ENCODE results near the gene EPHB1. TPM values are rescaled to one million over a fixed set of nuclear protein-coding genes. Genes with fewer than 3 reads are reported as not detected.
A peak's percentile ranks its signal among the peaks of the same experiment; 100 is the strongest.

Gene EPHB1
- total RNA-seq, 4 donors from 2014 or later, result 0.08 to 1.1 (median 0.72) TPM

DNA sequence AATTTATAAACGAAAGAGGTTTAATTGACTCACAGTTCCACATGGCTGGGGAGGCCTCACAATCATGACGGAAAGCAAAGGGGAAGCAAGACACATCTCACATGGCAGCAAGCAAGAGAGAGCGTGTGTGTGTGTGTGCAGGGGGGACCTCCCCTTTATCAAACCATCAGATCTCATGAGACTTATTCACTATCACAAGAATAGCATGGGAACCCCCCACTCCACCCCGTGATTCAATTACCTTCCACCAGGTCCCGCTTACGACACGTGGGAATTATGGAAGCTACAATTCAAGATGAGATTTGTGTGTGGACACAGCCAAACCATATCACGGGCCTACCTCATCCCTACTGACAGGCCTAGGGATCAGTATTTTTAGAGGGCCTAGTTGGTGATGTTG, 3.1 kb upstream of the EPHB1 start:
- Histone ChIP-seq H3K36me3 (no peaks in the 10 kb centered on the region), H3K9me3 (no peaks in the 10 kb centered on the region), H3K4me1 (peaks cover 16 to 24% (median 16%) of the 10 kb centered on the region in 3 donors), H3K27ac (no peak overlapping the region), H3K27me3 (peaks cover 0 to 39% (median 8%) of the 10 kb centered on the region in 4 donors), H3K4me3 (no peak overlapping the region)
- no peak for DNase-seq
- no peak for TF ChIP-seq POLR2A (IDR thresholded peaks at IDR 0.05)
- TF ChIP-seq, protein P1, sequence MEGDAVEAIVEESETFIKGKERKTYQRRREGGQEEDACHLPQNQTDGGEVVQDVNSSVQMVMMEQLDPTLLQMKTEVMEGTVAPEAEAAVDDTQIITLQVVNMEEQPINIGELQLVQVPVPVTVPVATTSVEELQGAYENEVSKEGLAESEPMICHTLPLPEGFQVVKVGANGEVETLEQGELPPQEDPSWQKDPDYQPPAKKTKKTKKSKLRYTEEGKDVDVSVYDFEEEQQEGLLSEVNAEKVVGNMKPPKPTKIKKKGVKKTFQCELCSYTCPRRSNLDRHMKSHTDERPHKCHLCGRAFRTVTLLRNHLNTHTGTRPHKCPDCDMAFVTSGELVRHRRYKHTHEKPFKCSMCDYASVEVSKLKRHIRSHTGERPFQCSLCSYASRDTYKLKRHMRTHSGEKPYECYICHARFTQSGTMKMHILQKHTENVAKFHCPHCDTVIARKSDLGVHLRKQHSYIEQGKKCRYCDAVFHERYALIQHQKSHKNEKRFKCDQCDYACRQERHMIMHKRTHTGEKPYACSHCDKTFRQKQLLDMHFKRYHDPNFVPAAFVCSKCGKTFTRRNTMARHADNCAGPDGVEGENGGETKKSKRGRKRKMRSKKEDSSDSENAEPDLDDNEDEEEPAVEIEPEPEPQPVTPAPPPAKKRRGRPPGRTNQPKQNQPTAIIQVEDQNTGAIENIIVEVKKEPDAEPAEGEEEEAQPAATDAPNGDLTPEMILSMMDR (IDR thresholded peaks at IDR 0.05), result no peak
- intact Hi-C loops (cut with DNase I), result loop anchor here (10.0 kb wide), 1 partner anchor 713 kb away; no protein-coding TSS in a partner anchor
- 81 to 85% methylated on average over 8 of the region's 8 CpGs for WGBS, 2 donors

DNA sequence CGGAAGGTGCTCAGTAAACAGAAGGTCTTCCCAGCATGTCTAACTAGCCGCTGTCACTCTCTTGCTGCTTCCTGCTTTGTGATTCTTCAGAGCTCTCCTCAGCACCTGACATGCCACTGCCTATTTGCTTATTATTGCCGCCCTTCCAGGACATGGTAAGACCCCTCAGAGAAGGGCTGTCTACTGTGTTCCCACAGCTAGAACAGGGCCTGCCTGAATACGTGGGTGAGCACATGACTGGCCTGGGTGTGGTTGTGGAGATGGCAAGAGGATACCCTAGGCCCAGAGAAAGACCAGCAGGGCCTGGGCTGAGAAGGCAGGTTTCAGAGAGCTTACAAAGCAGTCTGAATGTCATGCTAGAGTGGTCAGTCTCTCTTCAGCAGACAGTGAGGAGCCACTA, 2.4 kb upstream of the EPHB1 start:
- 84 to 100% methylated on average over 2 to 3 of the region's 4 CpGs for WGBS, 2 donors
- Histone ChIP-seq H3K27ac (no peak overlapping the region), H3K9me3 (no peaks in the 10 kb centered on the region), H3K4me1 (peaks cover 16 to 32% (median 16%) of the 10 kb centered on the region in 3 donors), H3K36me3 (no peaks in the 10 kb centered on the region), H3K4me3 (no peak overlapping the region), H3K27me3 (peaks cover 4 to 46% (median 11%) of the 10 kb centered on the region in 4 donors)
- DNase-seq, result no peak
- TF ChIP-seq, protein P1 (IDR thresholded peaks at IDR 0.05), result no peak
- no peak for TF ChIP-seq POLR2A (IDR thresholded peaks at IDR 0.05)
- intact Hi-C loops (cut with DNase I), result loop anchor here (10.0 kb wide), 1 partner anchor 712 kb away; no protein-coding TSS in a partner anchor

DNA sequence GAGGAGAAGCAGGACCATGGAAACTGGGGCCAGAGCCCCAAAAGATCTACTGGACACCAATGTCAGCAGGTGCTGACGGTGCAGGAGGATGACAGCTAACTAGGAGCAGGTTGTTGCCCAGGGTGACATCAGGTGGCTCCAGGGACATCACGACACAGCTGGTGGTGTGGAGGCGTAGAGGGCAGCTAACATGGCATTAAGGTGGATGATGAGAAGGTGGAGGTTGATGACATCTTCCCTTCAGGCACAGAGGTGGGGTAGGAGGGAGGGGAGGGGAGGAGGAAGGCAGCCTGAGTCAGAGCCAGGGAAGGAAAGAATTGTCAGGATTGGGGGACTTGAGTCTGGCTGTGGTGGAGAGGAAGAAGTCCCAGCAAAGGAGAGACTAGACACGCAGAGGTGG, 1.5 kb upstream of the EPHB1 start:
- no peak for DNase-seq
- no peak overlapping the region for H3K4me3 ChIP-seq
- H3K27me3 ChIP-seq, result peaks cover 4 to 55% (median 12%) of the 10 kb centered on the region in 4 donors
- intact Hi-C loops (cut with DNase I), result loop anchor here (10.0 kb wide), 1 partner anchor 711 kb away; no protein-coding TSS in a partner anchor
- no peak overlapping the region for H3K27ac ChIP-seq
- WGBS, 2 donors, result 68 to 76% methylated on average over 4 of the region's 4 CpGs
- no peaks in the 10 kb centered on the region for H3K9me3 ChIP-seq
- H3K4me1 ChIP-seq, result peaks cover 16 to 32% (median 16%) of the 10 kb centered on the region in 3 donors
- no peaks in the 10 kb centered on the region for H3K36me3 ChIP-seq
- TF ChIP-seq POLR2A (IDR thresholded peaks at IDR 0.05), result no peak
- TF ChIP-seq, protein P1 (IDR thresholded peaks at IDR 0.05), result no peak

DNA sequence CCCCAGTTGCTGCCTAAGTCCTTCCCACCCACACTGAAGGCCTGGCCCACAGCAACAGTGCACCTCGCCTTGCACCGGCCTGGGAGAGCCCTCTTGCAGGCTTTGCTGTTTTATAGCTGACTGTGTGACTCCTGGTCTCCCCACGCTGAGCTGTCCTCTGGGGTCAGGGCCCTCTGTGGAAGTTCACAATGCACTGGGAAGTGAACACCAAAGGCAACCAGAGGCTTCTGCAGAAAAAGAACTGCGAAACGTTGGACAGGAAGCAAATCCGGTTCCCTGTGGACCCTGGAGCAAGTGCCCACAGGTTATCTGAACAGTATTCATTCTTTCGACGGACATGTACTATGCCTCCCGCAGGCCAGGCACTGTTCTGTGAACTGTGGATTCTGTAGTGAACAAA, 737 bp upstream of the EPHB1 start:
- Histone ChIP-seq H3K4me3 (no peak overlapping the region), H3K36me3 (no peaks in the 10 kb centered on the region), H3K9me3 (no peaks in the 10 kb centered on the region), H3K27ac (no peak overlapping the region), H3K4me1 (peaks cover 16 to 32% (median 16%) of the 10 kb centered on the region in 3 donors), H3K27me3 (peaks cover 4 to 62% (median 12%) of the 10 kb centered on the region in 4 donors)
- intact Hi-C loops (cut with DNase I), result loop anchor here (10.0 kb wide), 1 partner anchor 710 kb away; no protein-coding TSS in a partner anchor
- no peak for DNase-seq
- WGBS, 2 donors, result 55 to 66% methylated on average over 6 to 8 of the region's 9 CpGs
- no peak for TF ChIP-seq POLR2A (IDR thresholded peaks at IDR 0.05)
- TF ChIP-seq, protein P1 (IDR thresholded peaks at IDR 0.05), result no peak

DNA sequence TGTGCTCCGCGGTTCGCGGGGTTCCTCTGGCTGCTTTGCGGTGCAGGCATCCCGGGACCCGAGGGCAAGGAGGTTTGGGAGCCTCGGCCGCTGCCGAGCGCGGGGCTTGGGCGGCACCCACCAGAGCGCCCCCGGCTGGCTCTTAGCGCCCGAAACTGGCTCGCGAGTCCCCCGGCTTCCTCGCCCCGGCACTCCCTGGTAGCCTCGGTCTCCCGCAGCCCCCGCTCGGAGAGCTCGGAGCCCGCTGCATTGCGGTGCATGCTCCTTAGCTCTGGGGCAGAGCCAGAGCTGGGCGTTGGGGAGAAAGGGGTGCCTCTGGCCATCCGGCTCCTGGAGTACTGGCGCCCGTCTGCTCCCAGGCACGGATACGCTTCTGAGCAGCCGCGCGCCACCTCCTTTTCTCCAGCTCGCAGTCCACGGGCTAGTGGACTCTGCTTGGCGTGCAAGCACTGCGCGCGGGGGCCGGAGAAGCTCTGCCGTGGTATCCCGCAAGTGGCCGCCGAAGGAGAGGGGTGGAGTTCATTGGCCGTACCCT, 753 bp downstream of the EPHB1 start:
- DNase-seq, result no peak
- Histone ChIP-seq H3K27me3 (peaks cover 4 to 75% (median 12%) of the 10 kb centered on the region in 4 donors), H3K4me1 (peaks cover 16 to 32% (median 16%) of the 10 kb centered on the region in 3 donors), H3K36me3 (no peaks in the 10 kb centered on the region), H3K4me3 (peak overlapping the region; percentile 30 to 66 (median 50)), H3K9me3 (no peaks in the 10 kb centered on the region), H3K27ac (peak overlapping the region in 2 of 4 donors; percentile 52 to 53)
- intact Hi-C loops (cut with DNase I), result loop anchor here (10.0 kb wide), 1 partner anchor 709 kb away; no protein-coding TSS in a partner anchor
- TF ChIP-seq POLR2A (IDR thresholded peaks at IDR 0.05), result no peak
- TF ChIP-seq, protein P1 (IDR thresholded peaks at IDR 0.05), result no peak
- WGBS, 2 donors, result no CpG with 5 or more reads among the region's 50 CpGs

Data from esophagus squamous epithelium (tissue), 5 donors.